HG02759 (cell line): ENCODE data around the gene SLC66A3.

Experiments used
- ATAC-seq: cut with Tn5 transposase; IDR thresholded peaks from one replicate; pipeline ENCODE4 v1.9.1; 2021; ENCODE audit warnings: mild to moderate bottlenecking, moderate library complexity; ENCODE audit not compliant: unreplicated experiment

SLC66A3 gene

GRCh38 chr2:11208083-11208482 is 52.8 kb downstream of the SLC66A3 start:
- no peak for ATAC-seq

DNA sequence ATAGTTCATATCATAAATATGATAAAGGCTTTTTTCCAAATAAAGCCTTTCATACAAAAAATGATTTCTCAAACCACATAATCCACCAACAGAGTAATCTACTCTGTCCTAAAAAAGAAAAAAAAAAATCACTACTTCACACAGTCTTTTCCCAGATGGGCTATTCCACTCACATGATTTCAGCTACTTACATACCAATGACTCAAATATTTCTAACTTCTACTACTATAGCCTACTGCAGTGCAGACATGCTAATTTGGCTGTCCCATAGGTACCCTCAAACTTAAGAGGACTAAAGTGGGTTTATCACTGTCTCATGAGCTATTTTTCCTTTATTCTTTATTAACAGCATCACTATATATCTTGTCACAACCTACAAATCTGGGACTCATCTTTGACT is 57.4 kb downstream of the SLC66A3 start:
- no peak for ATAC-seq

DNA sequence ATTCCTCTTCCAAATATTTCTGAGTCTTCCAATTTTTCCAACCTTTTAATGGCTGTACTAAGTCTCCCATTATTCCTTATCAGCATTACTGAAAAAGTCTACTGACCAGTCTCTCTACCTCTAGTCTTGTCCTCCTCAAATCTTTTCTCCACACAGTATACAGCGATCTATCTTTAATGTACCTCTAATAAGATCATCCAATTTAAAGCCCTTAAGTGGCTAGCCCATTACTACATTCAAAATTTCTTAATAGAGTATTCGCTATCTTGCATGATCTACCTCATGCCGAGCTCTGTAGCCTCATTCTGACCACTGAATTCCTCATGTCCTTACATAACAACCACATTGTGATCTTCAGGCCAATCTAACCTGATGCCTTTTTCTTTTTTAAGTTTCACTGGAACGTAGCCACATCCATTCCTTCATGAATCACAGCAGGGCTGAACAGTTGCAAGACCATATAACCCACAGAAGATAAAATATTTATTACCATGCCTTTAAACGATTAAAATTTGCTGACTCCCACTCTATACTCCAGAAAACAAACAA is 57.9 kb downstream of the SLC66A3 start:
- ATAC-seq, result no peak

GRCh38 chr2:11213975-11214374 is 58.7 kb downstream of the SLC66A3 start:
- ATAC-seq, result no peak

- no peak for ATAC-seq
Measured at GRCh38 chr2:11214770-11215169, 59.5 kb downstream of the SLC66A3 start.

DNA sequence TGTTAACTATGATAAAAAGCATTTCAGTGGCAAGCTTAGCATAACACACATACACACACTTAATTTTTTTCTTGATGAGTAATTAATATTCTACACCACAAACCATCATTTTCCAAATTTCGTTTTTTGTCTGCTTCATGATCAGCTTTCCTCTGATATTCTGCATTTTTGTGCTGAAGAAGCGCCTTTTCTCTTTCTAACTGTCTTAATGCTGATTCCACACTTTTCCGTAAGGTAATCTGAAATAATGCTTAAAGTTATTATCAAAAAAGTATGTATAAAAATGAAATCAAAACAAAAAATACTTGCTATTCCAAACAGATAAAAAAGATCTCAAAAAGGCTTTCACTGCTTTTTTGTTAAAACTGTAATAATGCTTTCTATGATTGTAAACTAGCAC is 60.1 kb downstream of the SLC66A3 start:
- no peak for ATAC-seq

GRCh38 chr2:11220445-11220844 is 65.2 kb downstream of the SLC66A3 start:
- no peak for ATAC-seq

GRCh38 chr2:11222845-11223244 is 67.6 kb downstream of the SLC66A3 start:
- ATAC-seq, result no peak

DNA sequence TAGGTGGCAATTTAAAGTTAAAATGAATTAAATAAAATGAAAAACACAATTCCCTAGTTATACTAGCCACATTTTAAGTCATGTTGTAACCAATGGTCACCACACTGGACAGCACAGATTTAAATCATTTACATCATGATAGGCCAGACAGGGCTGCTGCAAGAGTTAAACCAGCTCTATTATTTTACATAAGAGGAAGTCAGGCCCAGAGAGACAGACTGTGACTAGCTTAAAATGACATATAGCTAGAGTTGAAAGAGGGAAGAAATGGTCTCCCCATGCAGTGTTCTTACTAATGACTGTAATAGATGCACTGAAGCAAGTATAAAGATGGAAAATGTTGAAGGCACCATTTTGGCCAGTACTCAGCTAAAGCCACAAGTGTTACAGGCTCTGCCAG is 69.6 kb downstream of the SLC66A3 start:
- ATAC-seq, result no peak

GRCh38 chr2:11227595-11227994 is 72.3 kb downstream of the SLC66A3 start:
- no peak for ATAC-seq
